Keratinocyte (primary cell): ENCODE measurements around the gene SLC43A3. TPM values are rescaled to one million over a fixed set of nuclear protein-coding genes. Genes with fewer than 3 reads are reported as not detected.

Experiments used
- DNase-seq: peaks from one replicate; pipeline ENCODE4 v3.0.0-alpha.2; 2011; ENCODE audit warnings: low read depth, missing footprints, low spot score
- FAIRE-seq: peaks from 2 replicates; lab custom pipeline; 2011; peaks lifted over from hg19 to GRCh38; lab: Jason Lieb, UNC
- H2AFZ ChIP-seq: 2 replicates; pipeline ENCODE4 v1.6.0; 2012; ENCODE audit warnings: low read length, control low read depth, inconsistent platforms; ENCODE audit not compliant: control insufficient read depth
- H3K27ac ChIP-seq: 2 replicates; pipeline ENCODE4 v1.5.1; 2011; ENCODE audit warnings: low read length; ENCODE audit not compliant: control insufficient read depth, insufficient read depth
- H3K27me3 ChIP-seq: 3 replicates; pipeline ENCODE4 v1.6.0; 2011; ENCODE audit warnings: low read length; ENCODE audit not compliant: control insufficient read depth, insufficient read depth; ENCODE audit errors: extremely low read depth
- H3K36me3 ChIP-seq, 2 experiments: 2 replicates in 1 of 2; 3 replicates in 1 of 2; pipeline ENCODE4 v1.5.1; 2011; ENCODE audit warnings: low read length in 2 of 2, mild to moderate bottlenecking in 1 of 2; ENCODE audit not compliant: control insufficient read depth in 2 of 2, insufficient read depth in 2 of 2; ENCODE audit errors: extremely low read depth in 1 of 2
- H3K4me1 ChIP-seq: 3 replicates; pipeline ENCODE4 v1.5.1; 2011; ENCODE audit warnings: low read length; ENCODE audit not compliant: control insufficient read depth, insufficient read depth; ENCODE audit errors: extremely low read depth
- H3K4me2 ChIP-seq: 3 replicates; pipeline ENCODE4 v1.6.0; 2011; ENCODE audit warnings: low read depth, low read length; ENCODE audit not compliant: control insufficient read depth, insufficient read depth; ENCODE audit errors: extremely low read depth
- H3K4me3 ChIP-seq, 3 experiments: fragments of 200-600 bp in 1 of 3; sonication (generic) in 1 of 3; 2 replicates in 2 of 3; 3 replicates in 1 of 3; pipeline ENCODE4 v1.5.1; 2011 to 2016; ENCODE audit warnings: low read length in 3 of 3, mild to moderate bottlenecking in 3 of 3, control low read depth in 2 of 3, inconsistent platforms in 1 of 3, low read depth in 1 of 3, mixed read lengths in 1 of 3, mixed run types in 1 of 3, moderate library complexity in 1 of 3; ENCODE audit not compliant: control insufficient read depth in 2 of 3, insufficient read depth in 2 of 3; ENCODE audit errors: extremely low read depth in 1 of 3
- H3K79me2 ChIP-seq: 2 replicates; pipeline ENCODE4 v1.6.0; 2012; ENCODE audit warnings: low read length; ENCODE audit not compliant: control insufficient read depth, insufficient read depth
- H3K9ac ChIP-seq: 3 replicates; pipeline ENCODE4 v1.6.0; 2011; ENCODE audit warnings: low read length; ENCODE audit not compliant: control insufficient read depth, insufficient read depth; ENCODE audit errors: extremely low read depth
- H3K9me1 ChIP-seq: 3 replicates; pipeline ENCODE4 v1.6.0; 2011; ENCODE audit warnings: low read length; ENCODE audit not compliant: control insufficient read depth, insufficient read depth; ENCODE audit errors: extremely low read depth
- H3K9me3 ChIP-seq: 2 replicates; pipeline ENCODE4 v1.5.1; 2012; ENCODE audit warnings: low read depth, low read length; ENCODE audit not compliant: control insufficient read depth
- H4K20me1 ChIP-seq: 3 replicates; pipeline ENCODE4 v1.6.0; 2011; ENCODE audit warnings: low read length; ENCODE audit not compliant: control insufficient read depth, insufficient read depth; ENCODE audit errors: extremely low read depth
- EZH2 ChIP-seq: IDR thresholded peaks from one replicate; pipeline ENCODE4 v1.6.1; 2012; ENCODE audit warnings: inconsistent platforms, mild to moderate bottlenecking, low read length, moderate library complexity
- dilution Hi-C: fragments of 300-500 bp; cut with MboI; formaldehyde crosslinking; loops from one replicate; pipeline ENCODE4 v1.7.0; 2020; ENCODE audit warnings: low sequenced_read_pairs; ENCODE audit not compliant: extremely low pct_ligation_motif_present
- polyA plus RNA-seq, 5 experiments: library from polyadenylated mRNA; depleted of rRNA in 3 of 5; stranded (reverse) in 3 of 5; stranded (forward) in 1 of 5; unstranded in 1 of 5; fragments of >200 nt; gene quantifications; 1 replicate in 1 of 5; 2 replicates in 3 of 5; 3 replicates in 1 of 5; pipeline versions ENCODE4 v1.2.1 to v1.2.3, GENCODE V29; 2011 to 2012; ENCODE audit warnings: missing spikeins in 2 of 5, low read depth in 1 of 5, low replicate concordance in 1 of 5
- TF ChIP-seq, protein P1 (sequence below), 3 experiments: IDR thresholded peaks in 1 of 3; conservative IDR thresholded peaks in 1 of 3; optimal IDR thresholded peaks in 1 of 3; 2 replicates in 2 of 3; 3 replicates in 1 of 3; pipeline versions ENCODE3 to v1.5.1; 2011; ENCODE audit warnings: low read length in 3 of 3, mild to moderate bottlenecking in 3 of 3, moderate library complexity in 2 of 3, control low read depth in 1 of 3, inconsistent platforms in 1 of 3; ENCODE audit not compliant: insufficient read depth in 2 of 3; ENCODE audit errors: extremely low read depth in 1 of 3

The SLC43A3 gene
- polyA plus RNA-seq, 1 donor (not counting 4 experiments of a cell fraction or from before 2014, with no cell fraction given): 48.1 TPM

DNA sequence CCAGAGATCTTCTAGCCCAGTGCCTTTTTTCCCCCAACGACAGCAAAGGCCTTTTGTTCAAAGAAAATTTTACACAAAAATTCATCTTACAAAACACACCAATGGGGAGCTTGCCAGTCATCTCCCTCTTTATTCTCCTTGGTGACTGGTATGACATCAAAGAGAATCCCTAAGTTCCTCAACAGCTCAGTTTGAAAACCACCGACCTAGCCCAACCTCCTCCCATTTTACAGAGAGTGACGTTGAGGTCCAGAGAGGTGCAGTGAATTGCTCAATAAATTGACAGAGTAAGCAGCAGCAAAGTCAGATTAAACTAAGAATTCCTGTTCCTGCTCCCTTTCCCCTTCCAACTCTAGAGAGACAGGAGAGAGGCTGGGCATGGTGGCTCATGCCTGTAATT, 7.8 kb downstream of the SLC43A3 start:
- dilution Hi-C loops: no loop called here
- TF ChIP-seq, protein P1, sequence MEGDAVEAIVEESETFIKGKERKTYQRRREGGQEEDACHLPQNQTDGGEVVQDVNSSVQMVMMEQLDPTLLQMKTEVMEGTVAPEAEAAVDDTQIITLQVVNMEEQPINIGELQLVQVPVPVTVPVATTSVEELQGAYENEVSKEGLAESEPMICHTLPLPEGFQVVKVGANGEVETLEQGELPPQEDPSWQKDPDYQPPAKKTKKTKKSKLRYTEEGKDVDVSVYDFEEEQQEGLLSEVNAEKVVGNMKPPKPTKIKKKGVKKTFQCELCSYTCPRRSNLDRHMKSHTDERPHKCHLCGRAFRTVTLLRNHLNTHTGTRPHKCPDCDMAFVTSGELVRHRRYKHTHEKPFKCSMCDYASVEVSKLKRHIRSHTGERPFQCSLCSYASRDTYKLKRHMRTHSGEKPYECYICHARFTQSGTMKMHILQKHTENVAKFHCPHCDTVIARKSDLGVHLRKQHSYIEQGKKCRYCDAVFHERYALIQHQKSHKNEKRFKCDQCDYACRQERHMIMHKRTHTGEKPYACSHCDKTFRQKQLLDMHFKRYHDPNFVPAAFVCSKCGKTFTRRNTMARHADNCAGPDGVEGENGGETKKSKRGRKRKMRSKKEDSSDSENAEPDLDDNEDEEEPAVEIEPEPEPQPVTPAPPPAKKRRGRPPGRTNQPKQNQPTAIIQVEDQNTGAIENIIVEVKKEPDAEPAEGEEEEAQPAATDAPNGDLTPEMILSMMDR (optimal IDR thresholded peaks at IDR 0.05 in 1 of 3, IDR thresholded peaks at IDR 0.05 in 1 of 3, conservative IDR thresholded peaks at IDR 0.05 in 1 of 3; ENCODE audit: extremely low read depth in 1 of 3, insufficient read depth in 2 of 3, low read length in 3 of 3): no peak
- no peak for TF ChIP-seq EZH2
- H3K9me1 ChIP-seq: no peaks in the 10 kb centered on the region
- H3K4me3 ChIP-seq: no peak overlapping the region
- no peak overlapping the region for H3K4me2 ChIP-seq
- no peak overlapping the region for H3K27ac ChIP-seq
- no peaks in the 10 kb centered on the region for H3K27me3 ChIP-seq
- peaks cover 35% of the 10 kb centered on the region for H3K79me2 ChIP-seq
- FAIRE-seq (no peak), DNase-seq (no peak)
- H3K9ac ChIP-seq: no peak overlapping the region
- H4K20me1 ChIP-seq: peaks cover 2% of the 10 kb centered on the region
- peaks cover 5% of the 10 kb centered on the region for H3K4me1 ChIP-seq
- H2AFZ ChIP-seq: no peak overlapping the region
- H3K9me3 ChIP-seq: no peaks in the 10 kb centered on the region
- H3K36me3 ChIP-seq: peaks cover 26 to 63% of the 10 kb centered on the region in 2 experiments

DNA sequence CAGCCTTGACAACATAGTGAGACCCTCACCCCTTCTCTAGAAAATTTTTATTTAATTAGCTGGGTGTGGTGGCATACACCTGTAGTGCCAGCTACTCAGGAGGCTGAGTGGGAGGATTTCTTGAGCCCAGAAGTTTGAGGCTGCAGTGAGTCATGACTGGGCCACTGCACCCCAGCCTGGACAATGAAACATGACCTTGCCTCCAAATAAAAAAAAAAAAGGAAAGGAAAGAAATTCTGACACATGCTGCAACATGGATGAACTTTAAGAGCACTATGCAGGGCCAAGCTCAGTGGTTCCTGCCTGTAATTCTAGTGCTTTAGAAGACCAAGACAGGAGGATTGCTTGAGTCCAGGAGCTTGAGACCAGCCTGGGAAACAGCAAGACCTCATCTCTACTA, 8.8 kb downstream of the SLC43A3 start:
- H3K4me1 ChIP-seq: no peaks in the 10 kb centered on the region
- H3K9me1 ChIP-seq: no peaks in the 10 kb centered on the region
- dilution Hi-C loops: no loop called here
- H3K9ac ChIP-seq: no peak overlapping the region
- H3K36me3 ChIP-seq: peaks cover 26 to 64% of the 10 kb centered on the region in 2 experiments
- H3K4me3 ChIP-seq: no peak overlapping the region
- TF ChIP-seq, protein P1 (optimal IDR thresholded peaks at IDR 0.05 in 1 of 3, IDR thresholded peaks at IDR 0.05 in 1 of 3, conservative IDR thresholded peaks at IDR 0.05 in 1 of 3; ENCODE audit: extremely low read depth in 1 of 3, insufficient read depth in 2 of 3, low read length in 3 of 3): no peak
- no peak for TF ChIP-seq EZH2
- peaks cover 30% of the 10 kb centered on the region for H3K79me2 ChIP-seq
- H3K4me2 ChIP-seq: no peak overlapping the region
- no peak overlapping the region for H3K27ac ChIP-seq
- no peak for FAIRE-seq
- peaks cover 8% of the 10 kb centered on the region for H4K20me1 ChIP-seq
- no peaks in the 10 kb centered on the region for H3K27me3 ChIP-seq
- no peak for DNase-seq
- no peaks in the 10 kb centered on the region for H3K9me3 ChIP-seq
- H2AFZ ChIP-seq: no peak overlapping the region
